ENCODE measurements around the gene KRTAP12-3.
A peak's percentile ranks its signal among the peaks of the same experiment; 100 is the strongest.
"Not testable (repeated sequence)": the region's sequence is repeated elsewhere in the genome, so short reads cannot be mapped to it uniquely, and the experiment has no call there.

The KRTAP12-3 gene

GRCh38 chr21:44657635-44658540 lies at the start of gene KRTAP12-3:
Gene KRTAP12-3, plus strand, starts transcription at chr21:44657932. Its CDS starts 48 bp downstream, at chr21:44657980.
- peak; percentile 68 to 79 for DNase-seq

- DNase-seq = no peak
Observed at GRCh38 chr21:44609193-44609592, 48.5 kb upstream of the KRTAP12-3 start.

DNA sequence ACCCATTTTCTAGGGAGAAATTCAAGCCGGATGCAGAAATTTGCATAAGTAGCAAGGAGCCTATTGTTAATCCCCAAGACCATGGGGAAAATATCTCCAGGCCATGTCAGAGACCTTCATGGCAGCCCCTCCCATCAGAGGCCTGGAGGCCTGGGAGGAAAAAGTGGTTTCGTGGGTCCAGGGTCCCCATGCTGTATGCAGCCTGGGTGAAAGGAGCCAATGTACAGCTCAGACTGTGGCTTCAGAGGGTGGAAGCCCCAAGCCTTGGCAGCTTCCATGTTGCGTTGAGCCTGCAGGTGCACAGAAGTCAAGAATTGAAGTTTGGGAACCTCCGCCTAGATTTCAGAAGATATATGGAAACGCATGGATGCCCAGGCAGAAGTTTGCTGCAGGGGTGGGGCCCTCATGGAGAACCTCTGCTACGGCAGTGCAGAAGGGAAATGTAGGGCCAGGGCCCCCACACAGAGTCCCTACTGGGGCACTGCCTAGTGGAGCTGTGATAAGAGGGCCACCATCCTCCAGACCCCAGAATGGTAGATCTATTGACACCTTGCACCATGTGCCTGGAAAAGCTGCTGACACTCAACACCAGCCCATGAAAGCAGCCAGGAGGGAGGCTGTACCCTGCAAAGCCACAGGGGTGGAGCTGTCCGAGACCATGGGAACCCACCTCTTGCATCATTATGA lies 47.4 kb upstream of the KRTAP12-3 start:
- not testable (repeated sequence) for DNase-seq

GRCh38 chr21:44611551-44611950 lies 46.2 kb upstream of the KRTAP12-3 start:
- no peak for DNase-seq

GRCh38 chr21:44612029-44612486 lies 45.7 kb upstream of the KRTAP12-3 start, which contains the start of gene KRTAP10-8:
Gene KRTAP10-8, plus strand, starts transcription at chr21:44612079. Its CDS starts 22 bp downstream, at chr21:44612101.
- no peak for DNase-seq

- no peak for DNase-seq
Observed at GRCh38 chr21:44612669-44613229, 45.0 kb upstream of the KRTAP12-3 start.

DNA sequence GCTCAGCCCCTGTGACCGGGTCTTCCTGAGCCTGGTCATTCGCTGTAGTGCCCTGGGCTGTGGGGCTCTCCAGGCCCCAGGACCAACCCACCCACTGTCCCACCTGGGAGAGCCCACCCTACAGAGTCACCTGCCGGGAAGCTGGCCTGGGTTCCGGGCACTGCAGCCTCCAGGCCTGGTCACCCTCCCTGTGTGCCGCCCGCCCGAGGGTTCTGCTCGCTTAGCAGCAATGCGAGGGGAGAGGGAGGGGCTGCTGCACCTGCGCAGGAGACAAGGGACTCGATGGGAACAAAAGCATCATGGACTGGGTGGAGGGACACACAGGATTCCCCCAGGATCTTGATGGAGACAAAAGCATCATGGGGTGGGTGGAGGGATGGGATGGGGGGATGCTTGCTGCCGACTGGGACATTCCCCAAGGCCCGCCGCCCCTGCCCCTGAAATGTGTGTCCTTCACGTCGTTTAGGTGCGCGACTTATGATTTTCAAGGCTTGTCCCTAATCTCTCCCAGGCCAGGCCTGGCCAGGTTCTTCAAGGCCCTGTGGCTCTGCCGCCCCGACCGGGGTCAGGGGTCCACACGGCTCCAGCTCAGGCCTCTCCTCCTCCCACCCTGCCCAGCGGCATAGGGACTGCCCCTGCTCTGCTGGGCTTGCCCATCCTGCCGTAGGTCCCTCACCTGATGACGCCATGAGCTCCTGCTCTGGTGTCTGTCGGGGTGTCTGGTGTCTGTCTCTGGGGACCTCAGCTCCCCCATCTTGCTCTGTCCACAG lies 44.2 kb upstream of the KRTAP12-3 start:
- DNase-seq = no peak

- no peak for DNase-seq
Observed at GRCh38 chr21:44614161-44614631, 43.5 kb upstream of the KRTAP12-3 start.

DNA sequence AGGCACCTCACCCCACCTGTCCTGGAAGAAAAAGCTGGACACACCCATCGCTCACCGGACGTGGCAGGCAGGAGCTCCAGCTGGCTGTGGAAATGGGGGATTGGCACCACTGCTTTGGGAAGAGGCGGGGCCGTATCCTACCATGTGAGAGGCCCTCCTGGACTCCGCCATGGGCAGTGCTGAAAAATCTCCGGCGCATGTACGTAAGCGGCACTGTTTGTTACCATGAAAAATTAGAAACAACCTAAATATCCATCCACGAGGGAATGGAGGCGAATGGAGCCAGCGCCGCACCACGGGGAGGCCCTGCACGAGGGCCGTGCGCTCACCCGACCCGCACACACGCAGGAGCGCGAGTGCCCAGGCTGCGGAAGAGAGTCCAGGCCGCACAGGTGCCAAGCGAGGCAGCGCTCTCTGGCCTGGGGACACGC lies 42.8 kb upstream of the KRTAP12-3 start:
- DNase-seq = no peak

- no peak for DNase-seq
Observed at GRCh38 chr21:44615466-44615865, 42.3 kb upstream of the KRTAP12-3 start.

DNA sequence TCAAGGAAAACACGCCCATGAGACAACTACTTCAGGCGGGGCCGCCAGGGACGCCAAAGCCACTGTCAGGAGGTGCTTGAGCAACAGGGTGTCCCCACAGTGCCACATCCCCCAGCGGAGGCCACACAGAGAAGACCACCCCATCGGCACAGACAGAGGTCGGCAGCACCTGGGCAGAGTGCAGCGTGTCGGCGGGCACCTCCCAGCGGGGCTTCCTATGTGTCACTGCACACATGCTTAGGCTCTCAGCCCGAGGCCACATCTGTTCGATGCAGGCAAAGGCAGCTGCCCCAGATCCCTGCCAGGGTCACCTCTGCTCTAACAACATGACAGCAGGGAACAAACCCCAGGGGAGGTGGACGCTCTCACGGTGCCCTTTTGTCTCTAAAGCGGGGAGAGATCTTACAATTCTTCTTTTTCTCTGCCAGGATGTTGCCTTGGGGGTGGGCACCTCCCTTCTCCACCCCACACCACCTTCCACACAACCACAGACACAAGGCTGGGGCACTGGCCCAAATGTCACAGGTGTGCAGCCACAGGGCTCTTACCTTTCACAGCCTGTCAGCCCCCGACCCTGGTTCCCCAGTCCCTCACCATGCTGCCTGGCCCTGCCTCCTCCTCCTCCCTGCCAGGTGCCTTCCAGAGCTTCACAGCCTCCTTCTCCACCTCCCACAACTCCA lies 41.7 kb upstream of the KRTAP12-3 start:
- DNase-seq = no peak

GRCh38 chr21:44616591-44616926 lies 41.2 kb upstream of the KRTAP12-3 start:
- no peak for DNase-seq

GRCh38 chr21:44617071-44617501 lies 40.6 kb upstream of the KRTAP12-3 start:
- no peak for DNase-seq

DNA sequence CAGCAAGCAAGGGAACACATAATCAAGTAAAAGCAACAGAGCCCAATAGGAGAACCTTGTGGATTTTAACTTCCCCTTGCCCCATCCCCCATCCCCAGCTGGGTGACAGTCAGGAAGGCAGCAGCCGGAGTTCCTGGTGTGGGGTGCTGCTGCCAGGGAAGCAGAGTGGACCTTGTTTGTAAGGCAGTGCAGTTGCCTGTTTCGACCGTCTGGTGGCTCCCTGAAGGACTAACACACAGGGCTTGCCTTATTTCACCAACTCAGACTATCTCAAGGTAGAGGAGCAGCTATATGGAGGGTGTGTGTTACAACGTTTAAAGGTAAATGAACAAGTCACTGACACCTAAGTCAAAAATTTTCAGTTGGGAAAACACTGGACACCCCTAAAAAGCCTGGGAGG lies 39.2 kb upstream of the KRTAP12-3 start:
- DNase-seq = peak in 1 of 2 donors; percentile 11

DNA sequence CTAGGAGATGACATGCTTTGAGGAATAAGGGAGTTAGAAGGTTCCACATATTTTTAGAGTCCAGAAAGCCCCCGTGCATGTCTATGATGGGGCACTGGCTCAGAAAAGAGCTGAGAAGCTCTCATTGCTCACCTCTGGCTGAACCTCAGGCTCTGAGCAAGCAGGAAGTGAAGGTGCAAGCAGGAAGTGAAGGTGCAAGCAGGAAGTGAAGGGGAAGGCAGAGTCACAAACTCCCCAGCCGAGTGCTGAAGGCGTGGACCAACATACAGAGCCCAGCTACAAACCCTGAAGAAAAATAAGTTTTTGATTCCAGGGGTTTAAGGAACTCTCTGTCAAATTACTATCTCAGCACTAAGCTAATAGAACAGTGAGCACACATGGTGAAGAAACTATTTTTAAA lies 38.8 kb upstream of the KRTAP12-3 start:
- peak; percentile 72 to 73 for DNase-seq

DNA sequence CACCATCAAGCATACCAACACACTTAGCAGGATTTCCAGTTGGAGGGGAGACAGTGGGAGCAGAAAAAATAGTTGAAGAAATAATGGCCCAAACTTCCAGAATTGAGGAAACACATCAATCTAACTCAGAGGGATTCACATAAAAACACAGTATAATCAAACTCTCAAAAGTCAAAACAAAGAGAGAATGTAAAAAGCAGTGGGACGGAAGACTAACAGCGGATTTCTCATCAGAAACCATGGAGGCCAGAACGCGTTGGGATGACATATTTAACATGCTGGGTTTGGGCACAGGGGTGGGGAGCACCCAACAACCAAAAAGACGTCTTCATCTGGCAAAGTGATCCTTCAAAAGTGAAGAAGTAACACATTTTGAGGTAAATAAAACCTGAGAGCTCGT lies 37.8 kb upstream of the KRTAP12-3 start:
- DNase-seq = no peak

DNA sequence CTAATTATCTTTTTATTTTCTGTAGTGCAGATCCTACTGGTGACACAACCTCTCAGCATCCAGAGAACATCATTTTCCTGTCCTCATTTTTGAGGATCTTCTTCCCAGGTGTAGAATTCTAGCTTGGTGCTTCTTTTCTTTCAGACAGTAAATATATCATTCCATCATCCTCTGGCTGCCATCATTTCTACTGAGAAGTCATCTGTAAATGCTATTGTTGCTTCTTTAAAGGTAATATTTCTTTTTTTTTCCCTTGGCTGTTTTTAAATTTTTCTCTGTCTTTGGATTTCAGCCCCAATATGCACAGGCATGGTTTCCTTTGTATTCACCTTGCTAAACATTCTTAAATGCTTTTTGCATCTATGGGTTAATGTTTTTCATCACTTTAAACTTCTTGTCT lies 34.2 kb upstream of the KRTAP12-3 start:
- no peak for DNase-seq

DNA sequence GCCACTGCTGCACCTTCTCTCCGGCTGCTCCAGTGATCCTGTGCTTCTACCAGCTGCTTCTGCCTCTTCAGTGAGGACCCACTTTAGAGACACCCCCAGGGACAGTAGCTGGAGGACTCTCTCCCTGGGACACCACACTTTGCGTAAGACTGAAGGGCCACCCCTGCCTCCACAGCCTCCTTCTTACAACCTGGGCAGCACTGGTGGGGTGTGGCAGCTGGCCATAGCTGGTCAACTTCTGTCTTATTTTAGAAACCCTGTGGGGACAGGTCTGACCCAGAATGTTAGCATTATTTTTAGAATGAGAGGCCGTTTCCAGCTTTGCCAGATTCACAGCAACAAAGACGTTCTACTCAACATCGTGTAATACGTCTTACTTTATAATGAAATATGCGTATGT lies 32.0 kb upstream of the KRTAP12-3 start:
- no peak for DNase-seq

- peak; percentile 38 to 52 for DNase-seq
Observed at GRCh38 chr21:44626262-44626661, 31.5 kb upstream of the KRTAP12-3 start.

DNA sequence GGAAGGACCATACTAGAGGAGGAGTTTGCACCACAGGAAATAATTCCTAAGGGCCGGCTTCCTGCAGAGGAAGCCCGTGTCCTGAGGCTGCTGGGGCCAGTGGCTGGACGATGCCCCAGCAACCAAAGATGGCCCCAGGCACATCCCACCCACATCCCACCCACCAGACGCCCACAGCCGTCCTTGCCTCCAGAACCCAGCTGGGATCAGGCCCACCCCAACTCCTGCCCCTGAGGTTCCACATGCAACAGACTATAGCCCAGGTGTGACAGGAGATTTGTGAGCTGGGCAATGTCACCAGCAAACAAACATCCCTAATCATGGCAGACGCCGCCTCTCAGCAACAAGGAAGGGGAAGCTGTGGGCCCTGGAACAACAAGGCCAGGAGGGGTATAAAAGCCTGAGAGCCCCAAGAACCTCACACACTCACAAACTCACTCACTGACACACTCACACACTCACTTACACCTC lies 31.0 kb upstream of the KRTAP12-3 start, which contains the start of gene KRTAP10-9:
KRTAP10-9 (plus strand) TSS at position 421 of the 471 bp plus-strand sequence. CDS start 79 bp downstream, outside the sequence.
- DNase-seq = no peak

DNA sequence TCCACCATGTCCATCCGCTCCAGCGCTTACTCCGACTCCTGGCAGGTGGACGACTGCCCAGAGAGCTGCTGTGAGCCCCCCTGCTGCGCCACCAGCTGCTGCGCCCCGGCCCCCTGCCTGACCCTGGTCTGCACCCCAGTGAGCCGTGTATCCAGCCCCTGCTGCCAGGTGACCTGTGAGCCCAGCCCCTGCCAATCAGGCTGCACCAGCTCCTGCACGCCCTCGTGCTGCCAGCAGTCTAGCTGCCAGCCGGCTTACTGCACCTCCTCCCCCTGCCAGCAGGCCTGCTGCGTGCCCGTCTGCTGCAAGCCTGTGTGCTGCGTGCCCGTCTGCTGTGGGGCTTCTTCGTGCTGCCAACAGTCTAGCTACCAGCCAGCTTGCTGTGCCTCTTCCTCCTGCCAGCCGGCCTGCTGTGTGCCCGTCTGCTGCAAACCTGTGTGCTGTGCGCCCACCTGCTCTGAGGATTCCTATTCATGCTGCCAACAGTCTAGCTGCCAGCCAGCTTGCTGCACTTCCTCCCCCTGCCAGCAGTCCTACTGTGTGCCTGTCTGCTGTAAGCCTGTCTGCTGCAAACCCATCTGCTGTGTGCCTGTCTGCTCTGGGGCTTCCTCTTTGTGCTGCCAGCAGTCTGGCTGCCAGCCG lies 30.4 kb upstream of the KRTAP12-3 start:
- not testable (repeated sequence) for DNase-seq
